ENCODE results near the gene TOX3.

GRCh38 chr16:52591471-52591870 lies 44.5 kb upstream of the TOX3 start:
- TF ChIP-seq EZH2 (IDR thresholded peaks at IDR 0.05; ENCODE audit: low read depth, unreplicated experiment) (no peak), CTCF (conservative IDR thresholded peaks at IDR 0.05; ENCODE audit: low read depth in 2 of 2) (no peak), POLR2AphosphoS5 (IDR thresholded peaks at IDR 0.05; ENCODE audit: low read depth) (no peak), ETS1 (IDR thresholded peaks at IDR 0.05) (no peak), STAT1 (IDR thresholded peaks at IDR 0.05; ENCODE audit: unreplicated experiment) (no peak), EZH2phosphoT487 (IDR thresholded peaks at IDR 0.05; ENCODE audit: unreplicated experiment) (no peak), CREB1 (CRISPR knock-in tag; IDR thresholded peaks at IDR 0.05; ENCODE audit: low read depth) (no peak)
